Placental pericyte (primary cell): ENCODE results near the gene MTG1. TPM values are rescaled to one million over a fixed set of nuclear protein-coding genes. Genes with fewer than 3 reads are reported as not detected.

Experiments
- small RNA-seq: library from RNA; depleted of rRNA; stranded (forward); fragments of <200 nt; gene quantifications from one replicate; pipeline ENCODE3, GENCODE V24; 2012; ENCODE audit warnings: low replicate concordance
- total RNA-seq: library from RNA; depleted of rRNA; stranded (reverse); fragments of >200 nt; gene quantifications from 2 replicates; pipeline ENCODE4 v1.2.3, GENCODE V29; 2012

Gene MTG1
- 33.9 and 36.1 TPM in 2 replicates for total RNA-seq

GRCh38 chr10:133394064-133394663, at the start of gene MTG1:
MTG1 (plus strand) TSS chr10:133394157; CDS start chr10:133394221, 64 bp downstream.

GRCh38 chr10:133357285-133358161, 36.4 kb upstream of the MTG1 start, which contains the start of gene FUOM:
FUOM (minus strand) TSS chr10:133358019; CDS start chr10:133358007, 12 bp downstream.

GRCh38 chr10:133373174-133374090, 20.5 kb upstream of the MTG1 start, which contains the start of gene ECHS1:
ECHS1 (minus strand) TSS chr10:133373354; CDS start chr10:133373333, 21 bp downstream.

GRCh38 chr10:133379152-133379800, 14.7 kb upstream of the MTG1 start, which contains the start of gene PAOX:
PAOX (plus strand) TSS chr10:133379262; CDS start chr10:133379317, 55 bp downstream.

GRCh38 chr10:133424601-133425000, 30.6 kb downstream of the MTG1 start, which contains the start of gene SPRN:
SPRN (minus strand) TSS chr10:133424625; CDS start chr10:133423681, 944 bp downstream.

GRCh38 chr10:133453516-133454203, 59.7 kb downstream of the MTG1 start, which contains the start of gene SCART1:
SCART1 (plus strand) TSS chr10:133453945; CDS start chr10:133453998, 53 bp downstream.

Small RNAs within 50 kb of the gene (small RNA-seq; reads per million reads assigned to genes)
- not detected for gene AL360181.4
- not detected for gene BANF1P2
- not detected for gene MIR3944

Other genes starting within 250 kb of the MTG1 start
- under 0.01 and 0.66 TPM in 2 replicates for gene KNDC1, start 233.9 kb upstream of the MTG1 start, total RNA-seq
- not detected in 2 replicates for gene UTF1, start 163.9 kb upstream of the MTG1 start, total RNA-seq
- gene VENTX, start 156.3 kb upstream of the MTG1 start, total RNA-seq = not detected in 2 replicates
- gene ADAM8, start 117.3 kb upstream of the MTG1 start, total RNA-seq = 2.6 and 18.3 TPM in 2 replicates
- gene TUBGCP2, start 85.3 kb upstream of the MTG1 start, total RNA-seq = 58.6 and 122 TPM in 2 replicates
- 15.1 and 40.2 TPM in 2 replicates for gene ZNF511, start 85.2 kb upstream of the MTG1 start, total RNA-seq
- not detected in 2 replicates for gene CALY, start 57.3 kb upstream of the MTG1 start, total RNA-seq
- not detected in 2 replicates for gene PRAP1, start 46.8 kb upstream of the MTG1 start, total RNA-seq
- gene FUOM, start 36.1 kb upstream of the MTG1 start, total RNA-seq = 7.7 and 10.1 TPM in 2 replicates
- gene ECHS1, start 20.8 kb upstream of the MTG1 start, total RNA-seq = 49.7 and 62.7 TPM in 2 replicates
- 7.9 and 8.5 TPM in 2 replicates for gene PAOX, start 14.9 kb upstream of the MTG1 start, total RNA-seq
- under 0.01 TPM in 2 replicates for gene SPRN, start 30.5 kb downstream of the MTG1 start, total RNA-seq
- gene SCART1, start 59.8 kb downstream of the MTG1 start, total RNA-seq = 2.1 and 3.1 TPM in 2 replicates
- 0.57 and 3.5 TPM in 2 replicates for gene CYP2E1, start 133.2 kb downstream of the MTG1 start, total RNA-seq
- 8.3 and 9.7 TPM in 2 replicates for gene SYCE1, start 171.4 kb downstream of the MTG1 start, total RNA-seq
- gene FRG2B, start 232.6 kb downstream of the MTG1 start, total RNA-seq = not detected in 2 replicates